A549 treated with dexamethasone at 1 μM for 4 hours (cell line): ENCODE data around the gene SNTG2. TPM values are rescaled to one million over a fixed set of nuclear protein-coding genes. Genes with fewer than 3 reads are reported as not detected.

Experiments used
- total RNA-seq: library from RNA; stranded (reverse); fragments of 200-300 nt; extraction: Qiagen RNA extraction; gene quantifications from 5 replicates; pipeline ENCODE4 v1.2.3, GENCODE V29; 2022

The SNTG2 gene
- total RNA-seq: not detected in 5 replicates

GRCh38 chr2:950080-950966, at the start of gene SNTG2:
Gene SNTG2 (plus strand): TSS chr2:950849. CDS start chr2:950997, 148 bp downstream.

GRCh38 chr2:1413156-1413710, 462.6 kb downstream of the SNTG2 start, which contains the start of gene TPO:
Gene TPO (plus strand): TSS chr2:1413463. CDS start chr2:1414409, 946 bp downstream.

